ENCODE measurements around the gene FOXD2.

- TF ChIP-seq, protein P1, sequence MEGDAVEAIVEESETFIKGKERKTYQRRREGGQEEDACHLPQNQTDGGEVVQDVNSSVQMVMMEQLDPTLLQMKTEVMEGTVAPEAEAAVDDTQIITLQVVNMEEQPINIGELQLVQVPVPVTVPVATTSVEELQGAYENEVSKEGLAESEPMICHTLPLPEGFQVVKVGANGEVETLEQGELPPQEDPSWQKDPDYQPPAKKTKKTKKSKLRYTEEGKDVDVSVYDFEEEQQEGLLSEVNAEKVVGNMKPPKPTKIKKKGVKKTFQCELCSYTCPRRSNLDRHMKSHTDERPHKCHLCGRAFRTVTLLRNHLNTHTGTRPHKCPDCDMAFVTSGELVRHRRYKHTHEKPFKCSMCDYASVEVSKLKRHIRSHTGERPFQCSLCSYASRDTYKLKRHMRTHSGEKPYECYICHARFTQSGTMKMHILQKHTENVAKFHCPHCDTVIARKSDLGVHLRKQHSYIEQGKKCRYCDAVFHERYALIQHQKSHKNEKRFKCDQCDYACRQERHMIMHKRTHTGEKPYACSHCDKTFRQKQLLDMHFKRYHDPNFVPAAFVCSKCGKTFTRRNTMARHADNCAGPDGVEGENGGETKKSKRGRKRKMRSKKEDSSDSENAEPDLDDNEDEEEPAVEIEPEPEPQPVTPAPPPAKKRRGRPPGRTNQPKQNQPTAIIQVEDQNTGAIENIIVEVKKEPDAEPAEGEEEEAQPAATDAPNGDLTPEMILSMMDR (IDR thresholded peaks at IDR 0.05), result no peak
- no peak for TF ChIP-seq ZC3H11A (IDR thresholded peaks at IDR 0.05)
- TF ChIP-seq RNF2 (IDR thresholded peaks at IDR 0.05; ENCODE audit: borderline replicate concordance, low read depth), result no peak
- TF ChIP-seq FOSB (CRISPR knock-in tag; IDR thresholded peaks at IDR 0.05), result no peak
- TF ChIP-seq HDAC2 (IDR thresholded peaks at IDR 0.05), result no peak
- TF ChIP-seq POLR2A (IDR thresholded peaks at IDR 0.05; ENCODE audit: low read length), result no peak
- no peak for TF ChIP-seq NFE2L2 (conservative IDR thresholded peaks at IDR 0.05; ENCODE audit: low read length)
Measured at GRCh38 chr1:47431534-47431933, 6.3 kb upstream of the FOXD2 start.

Data from A549 (cell line).